PC-3 (cell line): Measurements from ENCODE around the gene ZNF768. TPM values are rescaled to one million over a fixed set of nuclear protein-coding genes. Genes with fewer than 3 reads are reported as not detected.

Experiments used
- ATAC-seq: fragments of 200-7000 bp; cut with Tn5 transposase; 2 replicates; pipeline ENCODE4 v1.9.1; 2020; ENCODE audit warnings: mild to moderate bottlenecking, moderate library complexity
- BruUV-seq: library from RNA; stranded (reverse); fragments of 400-500 nt; replicated peaks from 2 replicates; lab custom pipeline; 2021; lab: Mats Ljungman, UMichigan
- CTCF ChIA-PET: fragments of 300-600 bp; sonication (Branson Sonifier 250); formaldehyde crosslinking; loops from one replicate; lab custom pipeline; 2022; ENCODE audit warnings: antibody characterized with exemption; lab: Charles Lee
- POLR2A ChIA-PET: fragments of 300-600 bp; sonication (Branson Sonifier 250); formaldehyde crosslinking; loops from one replicate; lab custom pipeline; 2022; ENCODE audit warnings: antibody characterized with exemption; ENCODE audit not compliant: unreplicated experiment; lab: Charles Lee
- DNase-seq: peaks from one replicate; pipeline ENCODE4 v3.0.0-alpha.2; 2015
- H2AFZ ChIP-seq: fragments of 300-600 bp; sonication (generic); 2 replicates; pipeline ENCODE4 v1.6.0; 2016; ENCODE audit warnings: antibody characterized with exemption, low read length
- H3F3A ChIP-seq: fragments of 300-600 bp; sonication (generic); one replicate; pipeline ENCODE4 v1.6.0; 2017; ENCODE audit warnings: antibody characterized with exemption, low read length, control low read depth, mild to moderate bottlenecking; ENCODE audit not compliant: unreplicated experiment
- H3K27ac ChIP-seq: fragments of 300-600 bp; sonication (generic); 2 replicates; pipeline ENCODE4 v1.5.1; 2016; ENCODE audit warnings: mild to moderate bottlenecking, low read length
- H3K27me3 ChIP-seq: fragments of 300-600 bp; sonication (generic); 2 replicates; pipeline ENCODE4 v1.6.1; 2016; ENCODE audit warnings: low read length, mixed read lengths
- H3K36me3 ChIP-seq: fragments of 300-600 bp; sonication (generic); 2 replicates; pipeline ENCODE4 v1.6.1; 2016; ENCODE audit warnings: low read depth, mixed run types, low read length, mixed read lengths
- H3K4me1 ChIP-seq: fragments of 300-600 bp; sonication (generic); 2 replicates; pipeline ENCODE4 v1.5.1; 2016; ENCODE audit warnings: low read length; ENCODE audit not compliant: insufficient read depth
- H3K4me2 ChIP-seq: fragments of 300-600 bp; sonication (generic); 2 replicates; pipeline ENCODE4 v1.6.0; 2016; ENCODE audit warnings: low read length
- H3K4me3 ChIP-seq: fragments of 300-600 bp; sonication (generic); 2 replicates; pipeline ENCODE4 v1.5.1; 2016; ENCODE audit warnings: mild to moderate bottlenecking, low read length, mixed read lengths
- H3K79me2 ChIP-seq: fragments of 300-600 bp; sonication (generic); 2 replicates; pipeline ENCODE4 v1.6.1; 2017; ENCODE audit warnings: low read length, mixed read lengths
- H3K9ac ChIP-seq: fragments of 300-600 bp; sonication (generic); 2 replicates; pipeline ENCODE4 v1.6.0; 2016; ENCODE audit warnings: mild to moderate bottlenecking, low read length
- H3K9me2 ChIP-seq: fragments of 300-600 bp; sonication (generic); replicated peaks from 2 replicates; pipeline ENCODE4 v1.6.1; 2016; ENCODE audit warnings: mixed run types, low read length, mixed read lengths
- H3K9me3 ChIP-seq: fragments of 300-600 bp; sonication (generic); 2 replicates; pipeline ENCODE4 v1.6.1; 2016; ENCODE audit warnings: low read length, mixed read lengths
- H4K20me1 ChIP-seq: fragments of 300-600 bp; sonication (generic); 2 replicates; pipeline ENCODE4 v1.6.1; 2016; ENCODE audit warnings: low read length, mixed read lengths
- CTCF ChIP-seq: fragments of 300-600 bp; sonication (generic); conservative IDR thresholded peaks from 2 replicates; pipeline ENCODE4 v1.5.1; 2017; ENCODE audit warnings: antibody characterized with exemption, low read depth, mild to moderate bottlenecking, low read length
- EZH2 ChIP-seq: fragments of 300-600 bp; sonication (generic); IDR thresholded peaks from one replicate; pipeline ENCODE4 v1.6.1; 2017; ENCODE audit warnings: antibody characterized with exemption, mild to moderate bottlenecking, low read length; ENCODE audit not compliant: unreplicated experiment
- EZH2phosphoT487 ChIP-seq: fragments of 300-600 bp; sonication (generic); IDR thresholded peaks from 2 replicates; pipeline ENCODE4 v1.6.1; 2018; ENCODE audit warnings: mild to moderate bottlenecking, antibody characterized with exemption, low read length, borderline replicate concordance
- intact Hi-C: fragments of 100-400 bp; cut with micrococcal nuclease; formaldehyde crosslinking; loops from 2 replicates; pipeline ENCODE4 v1.9.0; 2023
- total RNA-seq: library from RNA; depleted of rRNA; stranded (reverse); fragments of >200 nt; gene quantifications from 2 replicates; pipeline ENCODE4 v1.2.3, GENCODE V29; 2014

The ZNF768 gene
- total RNA-seq, 1 experiment from 2014 or later, result 31.2 TPM

- H3F3A ChIP-seq, result no peaks in the 10 kb centered on the region
- H2AFZ ChIP-seq, result no peak overlapping the region
- H3K4me2 ChIP-seq, result no peak overlapping the region
- DNase-seq (no peak), ATAC-seq (no peak)
- CTCF ChIA-PET, result no interaction called here
- no TSS peak for BruUV-seq
- no peaks in the 10 kb centered on the region for H3K9me3 ChIP-seq
- POLR2A ChIA-PET, result interaction anchor here (0.7 kb wide), 1 partner anchor 70 kb away, joined by 8 read pairs; the partner anchor contains the start of gene SEPHS2
- TF ChIP-seq CTCF, result no peak
- TF ChIP-seq EZH2phosphoT487, result no peak
- no peak for TF ChIP-seq EZH2
- intact Hi-C loops, result no loop called here
- no peak overlapping the region for H3K27ac ChIP-seq
- H3K79me2 ChIP-seq, result no peaks in the 10 kb centered on the region
- no peak overlapping the region for H3K9ac ChIP-seq
- H3K9me2 ChIP-seq, result no peaks in the 10 kb centered on the region
- no peaks in the 10 kb centered on the region for H3K27me3 ChIP-seq
- H3K36me3 ChIP-seq, result no peaks in the 10 kb centered on the region
- H3K4me1 ChIP-seq, result no peaks in the 10 kb centered on the region
- H3K4me3 ChIP-seq, result no peak overlapping the region
- H4K20me1 ChIP-seq, result no peaks in the 10 kb centered on the region
Measured at GRCh38 chr16:30515275-30515674, 11.1 kb downstream of the ZNF768 start.

- Histone ChIP-seq H3K79me2 (no peaks in the 10 kb centered on the region), H3K9me3 (no peaks in the 10 kb centered on the region), H3F3A (no peaks in the 10 kb centered on the region), H3K9ac (no peak overlapping the region), H3K4me2 (no peak overlapping the region), H3K4me1 (no peaks in the 10 kb centered on the region), H3K36me3 (no peaks in the 10 kb centered on the region), H3K27me3 (no peaks in the 10 kb centered on the region), H2AFZ (no peak overlapping the region), H4K20me1 (no peaks in the 10 kb centered on the region), H3K4me3 (no peak overlapping the region), H3K9me2 (no peaks in the 10 kb centered on the region), H3K27ac (no peak overlapping the region)
- intact Hi-C loops, result no loop called here
- ChIA-PET CTCF (interaction anchor here (0.6 kb wide), 1 partner anchor 54 kb away, joined by 4 read pairs; no protein-coding TSS in a partner anchor), POLR2A (no interaction called here)
- DNase-seq (no peak), ATAC-seq (no peak)
- BruUV-seq, result no TSS peak
- no peak for TF ChIP-seq EZH2phosphoT487
- TF ChIP-seq EZH2, result no peak
- TF ChIP-seq CTCF, result no peak
Measured at GRCh38 chr16:30511509-30511908, 14.9 kb downstream of the ZNF768 start.

- TF ChIP-seq EZH2, result no peak
- TF ChIP-seq EZH2phosphoT487, result no peak
- no peak for TF ChIP-seq CTCF
- Histone ChIP-seq H3K4me3 (no peak overlapping the region), H3K9me3 (no peaks in the 10 kb centered on the region), H2AFZ (no peak overlapping the region), H4K20me1 (no peaks in the 10 kb centered on the region), H3K4me1 (no peaks in the 10 kb centered on the region), H3F3A (no peaks in the 10 kb centered on the region), H3K79me2 (no peaks in the 10 kb centered on the region), H3K36me3 (no peaks in the 10 kb centered on the region), H3K9me2 (no peaks in the 10 kb centered on the region), H3K27ac (no peak overlapping the region), H3K9ac (no peak overlapping the region), H3K27me3 (no peaks in the 10 kb centered on the region), H3K4me2 (no peak overlapping the region)
- intact Hi-C loops, result no loop called here
- POLR2A ChIA-PET, result no interaction called here
- ATAC-seq (no peak), DNase-seq (no peak)
- no TSS peak for BruUV-seq
- CTCF ChIA-PET, result no interaction called here
Measured at GRCh38 chr16:30510376-30510938, 15.9 kb downstream of the ZNF768 start.
